Measurements from ENCODE around the gene PET100.
A peak's percentile ranks its signal among the peaks of the same experiment; 100 is the strongest.

The PET100 gene

GRCh38 chr19:7655581-7655980 is 26.0 kb downstream of the PET100 start:
- Histone ChIP-seq H3K27me3 (ENCODE audit: insufficient read depth, poor library complexity, severe bottlenecking) (no peaks in the 10 kb centered on the region), H3K4me3 (replicated peaks; ENCODE audit: insufficient read depth, low read length) (no peak overlapping the region), H3K27ac (replicated peaks) (peak overlapping the region; percentile 90)
- TF ChIP-seq SPI1 (IDR thresholded peaks at IDR 0.05; ENCODE audit: borderline replicate concordance, low read depth), result peak; percentile 32; the same call in 1 of the 2 replicates
- no peak for TF ChIP-seq GABPA (IDR thresholded peaks at IDR 0.05; ENCODE audit: low read depth)
- peak; percentile 43; the same call in 1 of the 2 replicates for TF ChIP-seq POLR2AphosphoS5 (IDR thresholded peaks at IDR 0.05; ENCODE audit: low read depth)
- peak; percentile 91 to 92 for DNase-seq (ENCODE audit: low read depth in 1 of 2, low spot score in 1 of 2)

GRCh38 chr19:7657131-7657751 is 27.6 kb downstream of the PET100 start:
- H3K4me3 ChIP-seq (replicated peaks; ENCODE audit: insufficient read depth, low read length), result no peak overlapping the region

DNA sequence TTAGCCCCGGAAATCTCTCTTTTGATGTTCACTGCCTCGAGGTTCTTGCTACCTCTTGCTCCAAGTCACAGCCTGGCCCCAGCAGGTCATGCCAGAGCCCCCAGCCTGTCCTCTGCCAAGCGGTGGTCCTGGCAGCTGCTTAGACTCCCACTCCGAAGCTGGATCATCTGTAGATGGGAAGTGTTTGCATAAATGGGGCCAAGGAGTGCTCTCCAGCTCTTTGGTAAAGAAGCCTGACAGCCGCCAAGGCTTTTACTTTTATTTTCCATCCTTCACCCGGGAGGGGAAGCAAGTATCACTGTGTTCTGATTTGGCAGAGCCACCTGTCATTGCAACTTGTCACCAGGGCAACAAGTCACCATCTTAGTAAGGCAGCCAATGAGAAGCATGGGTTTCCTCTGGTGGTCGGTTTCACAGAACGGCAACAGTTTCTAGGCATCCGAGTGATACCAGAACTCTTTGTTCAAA is 28.7 kb downstream of the PET100 start:
- TF ChIP-seq CTCF (IDR thresholded peaks at IDR 0.05; ENCODE audit: insufficient read depth, low read length), result no peak
- TF ChIP-seq SPI1 (IDR thresholded peaks at IDR 0.05; ENCODE audit: borderline replicate concordance, low read depth), result no peak
- no peak for TF ChIP-seq POLR2AphosphoS5 (IDR thresholded peaks at IDR 0.05; ENCODE audit: low read depth)
- no peak for TF ChIP-seq GABPA (IDR thresholded peaks at IDR 0.05; ENCODE audit: low read depth)
- no peak for TF ChIP-seq REST (IDR thresholded peaks at IDR 0.05; ENCODE audit: insufficient replicate concordance, low read depth)
- Histone ChIP-seq H3K4me3 (replicated peaks; ENCODE audit: insufficient read depth, low read length) (no peak overlapping the region), H3K27ac (replicated peaks) (peak overlapping the region; percentile 90), H3K27me3 (ENCODE audit: insufficient read depth, poor library complexity, severe bottlenecking) (no peaks in the 10 kb centered on the region)
- DNase-seq (ENCODE audit: low read depth in 1 of 2, low spot score in 1 of 2), result peak in 1 of 2 experiments; percentile 35

More at GRCh38 chr19:7657131-7657751, 27.6 kb downstream of the PET100 start:
- H3K27me3 ChIP-seq (ENCODE audit: insufficient read depth, poor library complexity, severe bottlenecking), result no peaks in the 10 kb centered on the region
- DNase-seq (ENCODE audit: low read depth in 1 of 2, low spot score in 1 of 2), result peak; percentile 92 to 95
- peak overlapping the region; percentile 90 for H3K27ac ChIP-seq (replicated peaks)
- TF ChIP-seq CTCF (IDR thresholded peaks at IDR 0.05; ENCODE audit: insufficient read depth, low read length), result no peak
- TF ChIP-seq SPI1 (IDR thresholded peaks at IDR 0.05; ENCODE audit: borderline replicate concordance, low read depth), result peak; percentile 92
- no peak for TF ChIP-seq REST (IDR thresholded peaks at IDR 0.05; ENCODE audit: insufficient replicate concordance, low read depth)
- TF ChIP-seq POLR2AphosphoS5 (IDR thresholded peaks at IDR 0.05; ENCODE audit: low read depth), result peak; percentile 61
- TF ChIP-seq GABPA (IDR thresholded peaks at IDR 0.05; ENCODE audit: low read depth), result no peak

DNA sequence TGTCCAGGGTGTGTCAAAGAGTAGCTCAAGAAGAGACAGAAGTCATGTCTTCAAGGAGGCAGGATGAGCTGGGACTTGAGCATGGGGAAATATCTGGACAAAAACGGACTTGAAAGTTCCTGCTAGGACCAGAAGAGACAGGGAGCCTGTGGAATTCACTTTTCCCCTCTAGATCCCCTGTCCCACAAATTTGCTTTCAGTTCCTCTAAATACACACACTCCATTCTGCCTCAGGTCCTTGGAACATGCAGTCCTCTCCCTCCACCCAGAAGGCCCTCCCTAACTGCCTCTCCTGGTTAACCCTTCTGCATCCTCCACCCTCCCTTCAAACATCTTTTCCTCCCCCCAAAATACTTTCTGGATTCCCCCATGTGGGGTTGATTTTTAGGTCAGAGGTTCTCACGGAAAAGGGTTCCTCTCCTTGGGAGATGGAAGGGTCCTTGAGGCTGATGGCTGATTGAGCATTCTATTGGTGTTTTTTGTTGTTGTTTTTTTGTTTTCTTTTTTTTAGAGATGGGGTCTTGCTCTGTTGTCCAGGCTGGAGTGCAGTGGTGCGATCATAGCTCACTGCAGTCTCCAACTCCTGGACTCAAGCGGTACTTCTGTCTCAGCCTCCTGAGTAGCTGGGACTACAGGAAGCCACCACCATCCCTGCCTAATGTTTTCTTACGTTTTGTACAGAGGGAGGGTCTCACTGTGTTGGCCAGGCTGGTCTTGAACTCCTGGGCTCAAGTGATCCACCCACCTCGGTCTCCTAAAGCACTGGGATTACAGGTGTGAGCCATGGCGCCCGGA is 32.3 kb downstream of the PET100 start:
- Histone ChIP-seq H3K27me3 (ENCODE audit: insufficient read depth, poor library complexity, severe bottlenecking) (no peaks in the 10 kb centered on the region), H3K4me3 (replicated peaks; ENCODE audit: insufficient read depth, low read length) (no peak overlapping the region), H3K27ac (replicated peaks) (no peak overlapping the region)
- no peak for DNase-seq (ENCODE audit: low read depth in 1 of 2, low spot score in 1 of 2)
- no peak for TF ChIP-seq POLR2AphosphoS5 (IDR thresholded peaks at IDR 0.05; ENCODE audit: low read depth)
- TF ChIP-seq SPI1 (IDR thresholded peaks at IDR 0.05; ENCODE audit: borderline replicate concordance, low read depth), result no peak
- TF ChIP-seq GABPA (IDR thresholded peaks at IDR 0.05; ENCODE audit: low read depth), result no peak
- no peak for TF ChIP-seq CTCF (IDR thresholded peaks at IDR 0.05; ENCODE audit: insufficient read depth, low read length)
- TF ChIP-seq REST (IDR thresholded peaks at IDR 0.05; ENCODE audit: insufficient replicate concordance, low read depth), result no peak
